ENCODE results near the gene NQO2. TPM values are rescaled to one million over a fixed set of nuclear protein-coding genes. Genes with fewer than 3 reads are reported as not detected.

Gene NQO2
- total and polyA plus RNA-seq, 10 of the 15 experiments (the other 5 are each of a cell fraction or from before 2014, with no cell fraction given): 0.55 to 2.6 (median 0.80) TPM

- TF ChIP-seq EP300 (IDR thresholded peaks at IDR 0.05; ENCODE audit: borderline replicate concordance in 1 of 2, control insufficient read depth in 1 of 2, low read depth in 2 of 2, low read length in 2 of 2): no peak
- TF ChIP-seq MXI1 (IDR thresholded peaks at IDR 0.05; ENCODE audit: low read depth, low read length): no peak
- TF ChIP-seq CEBPZ (IDR thresholded peaks at IDR 0.05; ENCODE audit: low read depth, low read length): no peak
- no peak for TF ChIP-seq NR2C1 (IDR thresholded peaks at IDR 0.05)
- TF ChIP-seq BHLHE40 (IDR thresholded peaks at IDR 0.05; ENCODE audit: borderline replicate concordance in 1 of 2, low read depth in 2 of 2, low read length in 1 of 2): no peak
- TF ChIP-seq PBX3 (IDR thresholded peaks at IDR 0.05; ENCODE audit: insufficient replicate concordance, low read depth, low read length): no peak
- TF ChIP-seq KAT2A (conservative IDR thresholded peaks at IDR 0.05; ENCODE audit: control insufficient read depth, low read depth, low read length): no peak
- TF ChIP-seq CEBPB (IDR thresholded peaks at IDR 0.05; ENCODE audit: borderline replicate concordance in 1 of 2, low read depth in 2 of 2, low read length in 2 of 2): no peak
- TF ChIP-seq, protein P1, sequence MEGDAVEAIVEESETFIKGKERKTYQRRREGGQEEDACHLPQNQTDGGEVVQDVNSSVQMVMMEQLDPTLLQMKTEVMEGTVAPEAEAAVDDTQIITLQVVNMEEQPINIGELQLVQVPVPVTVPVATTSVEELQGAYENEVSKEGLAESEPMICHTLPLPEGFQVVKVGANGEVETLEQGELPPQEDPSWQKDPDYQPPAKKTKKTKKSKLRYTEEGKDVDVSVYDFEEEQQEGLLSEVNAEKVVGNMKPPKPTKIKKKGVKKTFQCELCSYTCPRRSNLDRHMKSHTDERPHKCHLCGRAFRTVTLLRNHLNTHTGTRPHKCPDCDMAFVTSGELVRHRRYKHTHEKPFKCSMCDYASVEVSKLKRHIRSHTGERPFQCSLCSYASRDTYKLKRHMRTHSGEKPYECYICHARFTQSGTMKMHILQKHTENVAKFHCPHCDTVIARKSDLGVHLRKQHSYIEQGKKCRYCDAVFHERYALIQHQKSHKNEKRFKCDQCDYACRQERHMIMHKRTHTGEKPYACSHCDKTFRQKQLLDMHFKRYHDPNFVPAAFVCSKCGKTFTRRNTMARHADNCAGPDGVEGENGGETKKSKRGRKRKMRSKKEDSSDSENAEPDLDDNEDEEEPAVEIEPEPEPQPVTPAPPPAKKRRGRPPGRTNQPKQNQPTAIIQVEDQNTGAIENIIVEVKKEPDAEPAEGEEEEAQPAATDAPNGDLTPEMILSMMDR (IDR thresholded peaks at IDR 0.05 in 2 of 3, conservative IDR thresholded peaks at IDR 0.05 in 1 of 3; ENCODE audit: control insufficient read depth in 2 of 3, extremely low read depth in 1 of 3, insufficient read depth in 1 of 3, low read depth in 3 of 3, low read length in 3 of 3): no peak
- TF ChIP-seq, protein P2, sequence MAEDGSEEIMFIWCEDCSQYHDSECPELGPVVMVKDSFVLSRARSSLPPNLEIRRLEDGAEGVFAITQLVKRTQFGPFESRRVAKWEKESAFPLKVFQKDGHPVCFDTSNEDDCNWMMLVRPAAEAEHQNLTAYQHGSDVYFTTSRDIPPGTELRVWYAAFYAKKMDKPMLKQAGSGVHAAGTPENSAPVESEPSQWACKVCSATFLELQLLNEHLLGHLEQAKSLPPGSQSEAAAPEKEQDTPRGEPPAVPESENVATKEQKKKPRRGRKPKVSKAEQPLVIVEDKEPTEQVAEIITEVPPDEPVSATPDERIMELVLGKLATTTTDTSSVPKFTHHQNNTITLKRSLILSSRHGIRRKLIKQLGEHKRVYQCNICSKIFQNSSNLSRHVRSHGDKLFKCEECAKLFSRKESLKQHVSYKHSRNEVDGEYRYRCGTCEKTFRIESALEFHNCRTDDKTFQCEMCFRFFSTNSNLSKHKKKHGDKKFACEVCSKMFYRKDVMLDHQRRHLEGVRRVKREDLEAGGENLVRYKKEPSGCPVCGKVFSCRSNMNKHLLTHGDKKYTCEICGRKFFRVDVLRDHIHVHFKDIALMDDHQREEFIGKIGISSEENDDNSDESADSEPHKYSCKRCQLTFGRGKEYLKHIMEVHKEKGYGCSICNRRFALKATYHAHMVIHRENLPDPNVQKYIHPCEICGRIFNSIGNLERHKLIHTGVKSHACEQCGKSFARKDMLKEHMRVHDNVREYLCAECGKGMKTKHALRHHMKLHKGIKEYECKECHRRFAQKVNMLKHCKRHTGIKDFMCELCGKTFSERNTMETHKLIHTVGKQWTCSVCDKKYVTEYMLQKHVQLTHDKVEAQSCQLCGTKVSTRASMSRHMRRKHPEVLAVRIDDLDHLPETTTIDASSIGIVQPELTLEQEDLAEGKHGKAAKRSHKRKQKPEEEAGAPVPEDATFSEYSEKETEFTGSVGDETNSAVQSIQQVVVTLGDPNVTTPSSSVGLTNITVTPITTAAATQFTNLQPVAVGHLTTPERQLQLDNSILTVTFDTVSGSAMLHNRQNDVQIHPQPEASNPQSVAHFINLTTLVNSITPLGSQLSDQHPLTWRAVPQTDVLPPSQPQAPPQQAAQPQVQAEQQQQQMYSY (CRISPR knock-in tag; IDR thresholded peaks at IDR 0.05): no peak
- no peak for TF ChIP-seq NBN (IDR thresholded peaks at IDR 0.05)
These were observed 26.0 kb upstream of the NQO2 start (continued) for GRCh38 chr6:2973676-2974075.
